ENCODE data around the gene SLAIN1. TPM values are rescaled to one million over a fixed set of nuclear protein-coding genes. Genes with fewer than 3 reads are reported as not detected.

The SLAIN1 gene
- total RNA-seq (2012; rRNA removed) = under 0.01 and 0.36 TPM in 2 replicates
- 0.07 and 0.29 TPM in 2 replicates for polyA plus RNA-seq (2012; rRNA removed)
- polyA plus RNA-seq (2012; cell fraction: cytosol; rRNA removed) = 0.04 and 0.06 TPM in 2 replicates
- polyA plus RNA-seq (2012; cell fraction: nucleus; rRNA removed; ENCODE audit: low replicate concordance) = 0.26 TPM in 1 of 2 replicates, not detected in the other
- Bru-seq, nascent RNA = percentile 9 among the genes with signal in this experiment
- BruChase-seq, experiment 1, labeled RNA remaining after a 6-hour chase = percentile 10 among the genes with signal in this experiment
- BruChase-seq, experiment 2, labeled RNA remaining after a 2-hour chase = percentile 8 among the genes with signal in this experiment
- long read RNA-seq = 0 reads

DNA sequence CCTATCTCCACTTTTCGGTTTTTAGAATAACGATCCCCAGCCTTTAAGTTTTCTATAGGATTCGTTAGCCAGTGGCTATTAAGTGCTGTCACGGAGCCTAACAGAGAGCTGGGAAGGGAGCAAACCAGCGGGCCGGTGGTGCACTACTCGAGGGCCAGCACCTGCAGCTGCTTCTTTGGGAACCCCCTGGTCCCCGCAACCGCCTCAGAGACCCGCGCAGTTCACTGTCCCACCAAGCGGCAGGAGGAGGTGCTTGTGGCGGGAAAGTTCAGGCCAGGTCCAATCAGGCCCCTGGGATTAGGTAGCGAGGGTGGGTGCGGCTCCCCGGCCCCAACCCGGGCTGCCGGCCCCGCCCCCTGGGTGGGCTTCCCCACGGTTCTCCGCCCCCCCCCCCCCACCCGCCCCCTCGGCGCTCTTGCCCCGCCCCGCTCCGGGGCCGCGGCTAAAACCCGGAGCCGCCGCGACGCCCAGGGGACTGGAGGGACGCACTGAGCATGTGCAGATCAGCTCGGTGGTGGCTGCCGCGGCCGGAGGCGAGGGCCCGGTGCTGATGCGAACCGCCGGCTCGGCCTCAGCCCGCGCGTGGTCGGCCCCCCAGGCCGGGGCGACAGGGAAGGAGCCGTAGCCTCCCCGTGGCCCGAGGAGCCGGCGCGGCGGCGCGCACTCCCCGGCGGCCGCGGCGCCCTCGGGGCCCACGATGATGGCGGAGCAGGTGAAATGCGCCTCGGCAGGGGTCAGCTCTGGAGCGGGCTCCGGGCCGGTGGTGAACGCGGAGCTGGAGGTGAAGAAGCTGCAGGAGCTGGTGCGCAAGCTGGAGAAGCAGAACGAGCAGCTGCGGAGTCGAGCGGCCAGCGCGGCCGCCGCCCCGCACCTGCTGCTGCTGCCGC lies at the start of gene SLAIN1:
SLAIN1 (plus strand) TSS at position 471 of the 887 bp plus-strand sequence; CDS start at position 698, 227 bp downstream.
- Histone ChIP-seq H3K56ac (ENCODE audit: extremely low read depth, insufficient read depth, low read length) (no peak within 1 kb of the TSS), H3K36me3 (ENCODE audit: control insufficient read depth, insufficient read depth, low read length) (no peaks in the 10 kb centered on the region), H3K9me1 (ENCODE audit: insufficient read depth, low read length) (no peaks in the 10 kb centered on the region), H3K4me2 (ENCODE audit: low read depth, low read length) (peak within 1 kb of the TSS; percentile 82), H4K5ac (ENCODE audit: low read depth, low read length) (no peak within 1 kb of the TSS), H4K8ac (ENCODE audit: low read depth in 2 of 2, low read length in 2 of 2) (no peak within 1 kb of the TSS), H3K27me3 (ENCODE audit: control insufficient read depth, insufficient read depth, low read length) (peaks cover 22% of the 10 kb centered on the region), H3K14ac (replicated peaks; ENCODE audit: low read depth, low read length) (no peak within 1 kb of the TSS), H4K20me1 (ENCODE audit: insufficient read depth, low read length) (no peaks in the 10 kb centered on the region), H2BK20ac (ENCODE audit: low read depth, low read length) (no peak within 1 kb of the TSS), H2BK15ac (ENCODE audit: low read depth, low read length) (no peak within 1 kb of the TSS), H3K79me1 (ENCODE audit: low read depth in 1 of 2, low read length in 2 of 2) (no peaks in the 10 kb centered on the region), H3K23ac (ENCODE audit: low read depth, low read length) (no peak within 1 kb of the TSS), H2BK5ac (ENCODE audit: low read depth, low read length, poor library complexity, severe bottlenecking) (no peak within 1 kb of the TSS), H3K18ac (ENCODE audit: low read depth, low read length) (no peak within 1 kb of the TSS), H3K9ac (ENCODE audit: low read depth, low read length) (no peak within 1 kb of the TSS), H2AK9ac (replicated peaks; ENCODE audit: low read depth, low read length, poor library complexity) (no peak within 1 kb of the TSS), H3K4ac (ENCODE audit: low read depth, low read length) (no peak within 1 kb of the TSS), H2AFZ (replicated peaks; ENCODE audit: low read length, poor library complexity) (peak within 1 kb of the TSS; percentile 88), H2BK120ac (ENCODE audit: low read depth, low read length) (no peak within 1 kb of the TSS), H3K4me3 (ENCODE audit: insufficient read depth, low read depth, low read length) (peak within 1 kb of the TSS; percentile 50), H4K91ac (ENCODE audit: insufficient read depth, low read depth, low read length) (no peak within 1 kb of the TSS), H2AK5ac (ENCODE audit: low read depth, low read length) (no peak within 1 kb of the TSS), H3K27ac (ENCODE audit: insufficient read depth, low read length) (no peak within 1 kb of the TSS), H3K9me3 (ENCODE audit: control insufficient read depth, insufficient read depth, low read length) (no peaks in the 10 kb centered on the region), H3K4me1 (ENCODE audit: control insufficient read depth, insufficient read depth, low read length) (no peaks in the 10 kb centered on the region)
- dilution Hi-C loops (cut with HindIII; ENCODE audit: low sequenced_read_pairs, unreplicated experiment) (no loop called here), intact Hi-C loops (cut with micrococcal nuclease) (no loop called here), in situ Hi-C loops (cut with MboI; ENCODE audit: low sequenced_read_pairs) (no loop called here)
- no TSS peak for BruUV-seq (replicated peaks)
- ChIA-PET CTCF (no interaction called here), POLR2A (ENCODE audit: unreplicated experiment) (no interaction called here)
- DNase-seq (peak; percentile 5), ATAC-seq (ENCODE audit: low read depth) (peak; percentile 87)
- WGBS, 2 experiments (ENCODE audit: extremely low coverage in 2 of 2, insufficient read length in 1 of 2) = 7% methylated on average over 24 of the region's 86 CpGs; no CpG with 5 or more reads in 1 of the 2 experiments
- no peak for TF ChIP-seq SMC3 (IDR thresholded peaks at IDR 0.05; ENCODE audit: low read depth, low read length)
- TF ChIP-seq MXI1 (IDR thresholded peaks at IDR 0.05; ENCODE audit: borderline replicate concordance, low read depth, low read length) = no peak
- TF ChIP-seq CEBPB (IDR thresholded peaks at IDR 0.05; ENCODE audit: low read depth, low read length) = no peak
- TF ChIP-seq, protein P1, sequence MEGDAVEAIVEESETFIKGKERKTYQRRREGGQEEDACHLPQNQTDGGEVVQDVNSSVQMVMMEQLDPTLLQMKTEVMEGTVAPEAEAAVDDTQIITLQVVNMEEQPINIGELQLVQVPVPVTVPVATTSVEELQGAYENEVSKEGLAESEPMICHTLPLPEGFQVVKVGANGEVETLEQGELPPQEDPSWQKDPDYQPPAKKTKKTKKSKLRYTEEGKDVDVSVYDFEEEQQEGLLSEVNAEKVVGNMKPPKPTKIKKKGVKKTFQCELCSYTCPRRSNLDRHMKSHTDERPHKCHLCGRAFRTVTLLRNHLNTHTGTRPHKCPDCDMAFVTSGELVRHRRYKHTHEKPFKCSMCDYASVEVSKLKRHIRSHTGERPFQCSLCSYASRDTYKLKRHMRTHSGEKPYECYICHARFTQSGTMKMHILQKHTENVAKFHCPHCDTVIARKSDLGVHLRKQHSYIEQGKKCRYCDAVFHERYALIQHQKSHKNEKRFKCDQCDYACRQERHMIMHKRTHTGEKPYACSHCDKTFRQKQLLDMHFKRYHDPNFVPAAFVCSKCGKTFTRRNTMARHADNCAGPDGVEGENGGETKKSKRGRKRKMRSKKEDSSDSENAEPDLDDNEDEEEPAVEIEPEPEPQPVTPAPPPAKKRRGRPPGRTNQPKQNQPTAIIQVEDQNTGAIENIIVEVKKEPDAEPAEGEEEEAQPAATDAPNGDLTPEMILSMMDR (conservative IDR thresholded peaks at IDR 0.05; ENCODE audit: low read depth, low read length) = no peak
- no peak for TF ChIP-seq RCOR1 (IDR thresholded peaks at IDR 0.05; ENCODE audit: insufficient replicate concordance, low read length)
- TF ChIP-seq MAZ (IDR thresholded peaks at IDR 0.05; ENCODE audit: borderline replicate concordance, low read depth, low read length) = no peak
- TF ChIP-seq BHLHE40 (IDR thresholded peaks at IDR 0.05; ENCODE audit: low read depth, low read length) = no peak
- no peak for TF ChIP-seq RAD21 (IDR thresholded peaks at IDR 0.05; ENCODE audit: low read length)
- no peak for TF ChIP-seq CHD1 (IDR thresholded peaks at IDR 0.05; ENCODE audit: low read depth, low read length)
- TF ChIP-seq MAFK (IDR thresholded peaks at IDR 0.05; ENCODE audit: low read depth, low read length) = no peak
- TF ChIP-seq, protein P2, sequence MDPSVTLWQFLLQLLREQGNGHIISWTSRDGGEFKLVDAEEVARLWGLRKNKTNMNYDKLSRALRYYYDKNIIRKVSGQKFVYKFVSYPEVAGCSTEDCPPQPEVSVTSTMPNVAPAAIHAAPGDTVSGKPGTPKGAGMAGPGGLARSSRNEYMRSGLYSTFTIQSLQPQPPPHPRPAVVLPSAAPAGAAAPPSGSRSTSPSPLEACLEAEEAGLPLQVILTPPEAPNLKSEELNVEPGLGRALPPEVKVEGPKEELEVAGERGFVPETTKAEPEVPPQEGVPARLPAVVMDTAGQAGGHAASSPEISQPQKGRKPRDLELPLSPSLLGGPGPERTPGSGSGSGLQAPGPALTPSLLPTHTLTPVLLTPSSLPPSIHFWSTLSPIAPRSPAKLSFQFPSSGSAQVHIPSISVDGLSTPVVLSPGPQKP (IDR thresholded peaks at IDR 0.05; ENCODE audit: borderline replicate concordance, low read depth, low read length) = no peak
- TF ChIP-seq POLR2A (IDR thresholded peaks at IDR 0.05; ENCODE audit: low read depth, low read length) = no peak
- TF ChIP-seq, protein P3, sequence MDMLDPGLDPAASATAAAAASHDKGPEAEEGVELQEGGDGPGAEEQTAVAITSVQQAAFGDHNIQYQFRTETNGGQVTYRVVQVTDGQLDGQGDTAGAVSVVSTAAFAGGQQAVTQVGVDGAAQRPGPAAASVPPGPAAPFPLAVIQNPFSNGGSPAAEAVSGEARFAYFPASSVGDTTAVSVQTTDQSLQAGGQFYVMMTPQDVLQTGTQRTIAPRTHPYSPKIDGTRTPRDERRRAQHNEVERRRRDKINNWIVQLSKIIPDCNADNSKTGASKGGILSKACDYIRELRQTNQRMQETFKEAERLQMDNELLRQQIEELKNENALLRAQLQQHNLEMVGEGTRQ (IDR thresholded peaks at IDR 0.05; ENCODE audit: low read depth, low read length) = no peak
